Right lobe of liver (tissue), 6 donors: ENCODE measurements around the gene THSD7B. TPM values are rescaled to one million over a fixed set of nuclear protein-coding genes. Genes with fewer than 3 reads are reported as not detected.

ENCODE experiments used
- ATAC-seq, 4 donors: fragments of 200-7000 bp; cut with Tn5 transposase; one replicate each; pipeline ENCODE4 v1.9.1; 2020; ENCODE audit warnings: mild to moderate bottlenecking in 4 of 4, moderate library complexity in 4 of 4
- DNase-seq, 3 donors: peaks; one replicate each; pipeline ENCODE4 v3.0.0-alpha.2; 2020
- H3K27ac ChIP-seq, 3 donors: fragments of 200-600 bp; one replicate each; pipeline ENCODE4 v1.8.0; 2022
- H3K27me3 ChIP-seq, 2 donors: fragments of 200-600 bp; one replicate each; pipeline ENCODE4 v1.8.0; 2022
- H3K36me3 ChIP-seq, 4 donors: fragments of 200-600 bp; sonication (generic) in 1 of 4; one replicate each; pipeline versions ENCODE4 v1.5.1 to v1.8.0; 2017 to 2022; ENCODE audit warnings: control low read depth in 1 of 4
- H3K4me1 ChIP-seq, 4 donors: fragments of 200-600 bp; sonication (generic) in 1 of 4; one replicate each; pipeline versions ENCODE4 v1.5.1 to v1.8.0; 2017 to 2022; ENCODE audit warnings: control low read depth in 1 of 4
- H3K4me3 ChIP-seq, 3 donors: fragments of 200-600 bp; one replicate each; pipeline ENCODE4 v1.8.0; 2022
- H3K9me3 ChIP-seq, 4 donors: fragments of 200-600 bp; sonication (generic) in 1 of 4; one replicate each; pipeline versions ENCODE4 v1.5.1 to v1.8.0; 2017 to 2022; ENCODE audit warnings: control low read depth in 1 of 4
- CTCF ChIP-seq, 4 donors: fragments of 200-600 bp in 3 of 4; fragments of 450-650 bp in 1 of 4; IDR thresholded peaks; one replicate each; pipeline versions ENCODE4 v1.5.1 to v1.8.0; 2016 to 2022; ENCODE audit warnings: antibody characterized with exemption in 4 of 4, mild to moderate bottlenecking in 2 of 4
- POLR2A ChIP-seq: fragments of 450-650 bp; IDR thresholded peaks from one replicate; pipeline ENCODE4 v1.6.1; 2017; ENCODE audit warnings: antibody characterized with exemption, mild to moderate bottlenecking
- WGBS: methylation state at CpG from one replicate; pipeline ENCODE4 v1.1.6; 2018; ENCODE audit warnings: low coverage, low lambda C conversion rate; ENCODE audit not compliant: insufficient coverage; ENCODE audit errors: missing lambda C conversion rate; 5-methylcytosine and 5-hydroxymethylcytosine counted together
- intact Hi-C, 2 donors: fragments of 100-400 bp; cut with DNase I; formaldehyde crosslinking; loops; one replicate each; pipeline versions ENCODE4 v1.11.2 to v1.14.1; 2022
- total RNA-seq, 6 experiments: library from RNA; depleted of rRNA in 2 of 6; stranded (reverse); fragments of >200 nt in 2 of 6; fragmentation: NEBNext Ultra II Directional in 3 of 6; extraction: Animal tissue kit (Norgen Biotek cat#: 25700) in 3 of 6; gene quantifications; one replicate each; pipeline versions ENCODE4 v1.1.0 to v1.2.4, GENCODE V29; 2016 to 2023
- donor health status: DM: no; HTN: yes; CAD: no.
- donor health status: DM: no; HTN: no; CAD: no.
- donor health status: DM: no; HTN: no; CAD: no.
- donor health status: DM: no; HTN: yes; CAD: no.
- donor health status: DM: no; HTN: yes; CAD: no.

Gene THSD7B
- total RNA-seq, 6 experiments from 2014 or later, result 0.07 to 0.89 (median 0.24) TPM

- intact Hi-C loops, result no loop called here
- no peak for DNase-seq
- H3K27ac ChIP-seq, result no peak overlapping the region
Observed at GRCh38 chr2:136770384-136770783, 5.0 kb downstream of the THSD7B start.

GRCh38 chr2:136777391-136777790, 12.0 kb downstream of the THSD7B start:
- 35% methylated on average over 2 of the region's 2 CpGs for WGBS
- intact Hi-C loops, result no loop called here

More at GRCh38 chr2:136770384-136770783, 5.0 kb downstream of the THSD7B start:
- Histone ChIP-seq H3K27me3 (no peaks in the 10 kb centered on the region), H3K4me3 (no peak overlapping the region), H3K4me1 (no peaks in the 10 kb centered on the region), H3K36me3 (no peaks in the 10 kb centered on the region), H3K9me3 (no peaks in the 10 kb centered on the region)
- TF ChIP-seq POLR2A, result no peak
- TF ChIP-seq CTCF (IDR thresholded peaks at IDR 0.05), result no peak
- 27% methylated on average over 1 of the region's 1 CpG for WGBS
- ATAC-seq, result no peak

GRCh38 chr2:136783856-136784255, 18.5 kb downstream of the THSD7B start:
- WGBS, result 44% methylated on average over 4 of the region's 4 CpGs
- no peaks in the 10 kb centered on the region for H3K4me1 ChIP-seq
- DNase-seq, result no peak
- H3K36me3 ChIP-seq, result no peaks in the 10 kb centered on the region
- no peak for ATAC-seq
- no peak overlapping the region for H3K4me3 ChIP-seq
- TF ChIP-seq POLR2A (no peak), CTCF (IDR thresholded peaks at IDR 0.05) (no peak)
- H3K27me3 ChIP-seq, result no peaks in the 10 kb centered on the region
- H3K9me3 ChIP-seq, result no peaks in the 10 kb centered on the region
- H3K27ac ChIP-seq, result no peak overlapping the region
- intact Hi-C loops, result no loop called here

More at GRCh38 chr2:136777391-136777790, 12.0 kb downstream of the THSD7B start:
- Histone ChIP-seq H3K9me3 (no peaks in the 10 kb centered on the region), H3K27ac (no peak overlapping the region), H3K36me3 (no peaks in the 10 kb centered on the region), H3K27me3 (no peaks in the 10 kb centered on the region), H3K4me3 (no peak overlapping the region), H3K4me1 (no peaks in the 10 kb centered on the region)
- no peak for TF ChIP-seq CTCF (IDR thresholded peaks at IDR 0.05)
- TF ChIP-seq POLR2A, result no peak
- DNase-seq, result no peak
- no peak for ATAC-seq

GRCh38 chr2:136785215-136785614, 19.9 kb downstream of the THSD7B start:
- Histone ChIP-seq H3K27me3 (no peaks in the 10 kb centered on the region), H3K27ac (no peak overlapping the region), H3K9me3 (no peaks in the 10 kb centered on the region), H3K4me3 (no peak overlapping the region), H3K36me3 (no peaks in the 10 kb centered on the region), H3K4me1 (no peaks in the 10 kb centered on the region)
- WGBS, result 50% methylated on average over 2 of the region's 3 CpGs
- intact Hi-C loops, result no loop called here
- ATAC-seq (no peak), DNase-seq (no peak)
- TF ChIP-seq POLR2A (no peak), CTCF (IDR thresholded peaks at IDR 0.05) (no peak)

- TF ChIP-seq POLR2A (no peak), CTCF (IDR thresholded peaks at IDR 0.05) (no peak)
- 45% methylated on average over 3 of the region's 3 CpGs for WGBS
- Histone ChIP-seq H3K27ac (no peak overlapping the region), H3K9me3 (no peaks in the 10 kb centered on the region), H3K27me3 (no peaks in the 10 kb centered on the region), H3K36me3 (no peaks in the 10 kb centered on the region), H3K4me3 (no peak overlapping the region), H3K4me1 (no peaks in the 10 kb centered on the region)
- ATAC-seq, result no peak
- DNase-seq, result no peak
- intact Hi-C loops, result no loop called here
Observed at GRCh38 chr2:136787970-136788369, 22.6 kb downstream of the THSD7B start.
